DND-41 (cell line): Measurements from ENCODE around the gene ZGPAT.
"Not testable (repeated sequence)": the region's sequence is repeated elsewhere in the genome, so short reads cannot be mapped to it uniquely, and the experiment has no call there.

ENCODE experiments used
- ATAC-seq: fragments of 200-7000 bp; cut with Tn5 transposase; 3 replicates; pipeline ENCODE4 v1.9.1; 2021; ENCODE audit warnings: low read depth; ENCODE audit not compliant: insufficient read depth
- DNase-seq: peaks from one replicate; pipeline ENCODE4 v3.0.0-alpha.2; 2020
- H2AFZ ChIP-seq: 2 replicates; pipeline ENCODE4 v1.6.0; 2012; ENCODE audit warnings: low read depth, low read length
- H3K27ac ChIP-seq: 2 replicates; pipeline ENCODE4 v1.5.1; 2012; ENCODE audit warnings: low read length, inconsistent platforms
- H3K27me3 ChIP-seq: fragments of 200-600 bp; sonication (generic); 2 replicates; pipeline ENCODE4 v1.6.0; 2012; ENCODE audit warnings: low read length, mild to moderate bottlenecking, inconsistent platforms; ENCODE audit not compliant: insufficient read depth, poor library complexity
- H3K36me3 ChIP-seq: 2 replicates; pipeline ENCODE4 v1.5.1; 2012; ENCODE audit warnings: low read length, inconsistent platforms; ENCODE audit not compliant: insufficient read depth
- H3K4me1 ChIP-seq: 2 replicates; pipeline ENCODE4 v1.5.1; 2012; ENCODE audit warnings: mild to moderate bottlenecking, low read length; ENCODE audit not compliant: insufficient read depth
- H3K4me2 ChIP-seq: 2 replicates; pipeline ENCODE4 v1.6.0; 2012; ENCODE audit warnings: mild to moderate bottlenecking, moderate library complexity, low read length, inconsistent platforms; ENCODE audit not compliant: insufficient read depth
- H3K4me3 ChIP-seq, 2 experiments: fragments of 200-600 bp in 1 of 2; shearing (Covaris generic) in 1 of 2; 2 replicates each; pipeline ENCODE4 v1.5.1; 2012 to 2016; ENCODE audit warnings: inconsistent platforms in 2 of 2, low read length in 2 of 2, mild to moderate bottlenecking in 2 of 2, low read depth in 1 of 2, moderate library complexity in 1 of 2
- H3K79me2 ChIP-seq: 2 replicates; pipeline ENCODE4 v1.6.0; 2012; ENCODE audit warnings: low read length, inconsistent platforms; ENCODE audit not compliant: insufficient read depth
- H3K9ac ChIP-seq: 2 replicates; pipeline ENCODE4 v1.6.0; 2012; ENCODE audit warnings: low read depth, mild to moderate bottlenecking, inconsistent platforms, low read length, moderate library complexity
- H3K9me3 ChIP-seq: 2 replicates; pipeline ENCODE4 v1.5.1; 2012; ENCODE audit warnings: low read length, moderate library complexity, mild to moderate bottlenecking, inconsistent platforms; ENCODE audit not compliant: insufficient read depth, severe bottlenecking
- H4K20me1 ChIP-seq: 2 replicates; pipeline ENCODE4 v1.6.0; 2012; ENCODE audit warnings: low read length; ENCODE audit not compliant: insufficient read depth
- EZH2 ChIP-seq: IDR thresholded peaks from 3 replicates; pipeline ENCODE4 v1.6.1; 2012; ENCODE audit warnings: borderline replicate concordance, low read depth, mild to moderate bottlenecking, moderate library complexity, low read length, inconsistent platforms; ENCODE audit not compliant: severe bottlenecking
- TF ChIP-seq, protein P1 (sequence below): IDR thresholded peaks from 2 replicates; pipeline ENCODE4 v1.5.1; 2012; ENCODE audit warnings: borderline replicate concordance, low read length, moderate library complexity, mild to moderate bottlenecking; ENCODE audit not compliant: poor library complexity, severe bottlenecking; ENCODE audit errors: extremely low read depth

The ZGPAT gene

DNA sequence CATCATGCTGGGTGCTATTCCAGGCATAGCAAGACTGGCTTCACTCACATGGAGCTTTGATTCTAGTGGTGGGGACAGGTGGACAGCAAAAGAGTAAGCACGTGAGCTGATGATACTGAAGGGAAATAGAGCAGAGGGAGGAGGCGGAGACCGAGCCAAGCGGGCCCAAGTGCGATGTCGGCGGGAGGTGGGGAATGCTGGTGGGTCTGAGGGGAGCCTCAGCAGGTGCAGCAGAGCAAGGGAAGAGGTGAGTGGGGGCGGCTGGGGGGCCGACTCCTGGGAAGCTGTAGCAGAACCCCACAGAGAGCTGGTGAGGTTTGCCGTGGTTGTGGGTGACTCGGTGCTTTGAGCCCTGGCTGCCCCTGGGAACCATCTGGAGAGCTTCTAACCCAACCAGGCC lies 39.5 kb upstream of the ZGPAT start:
- Histone ChIP-seq H3K27ac (no peak overlapping the region), H4K20me1 (peaks cover 13% of the 10 kb centered on the region; the same call in 1 of the 2 replicates), H2AFZ (no peak overlapping the region), H3K36me3 (peaks cover 71% of the 10 kb centered on the region), H3K79me2 (peaks cover 13% of the 10 kb centered on the region; the same call in 1 of the 2 replicates), H3K4me2 (no peak overlapping the region), H3K4me1 (no peaks in the 10 kb centered on the region), H3K27me3 (no peaks in the 10 kb centered on the region), H3K9ac (no peak overlapping the region), H3K4me3 (no peak overlapping the region), H3K9me3 (no peaks in the 10 kb centered on the region)
- no peak for ATAC-seq
- TF ChIP-seq EZH2: no peak
- TF ChIP-seq, protein P1, sequence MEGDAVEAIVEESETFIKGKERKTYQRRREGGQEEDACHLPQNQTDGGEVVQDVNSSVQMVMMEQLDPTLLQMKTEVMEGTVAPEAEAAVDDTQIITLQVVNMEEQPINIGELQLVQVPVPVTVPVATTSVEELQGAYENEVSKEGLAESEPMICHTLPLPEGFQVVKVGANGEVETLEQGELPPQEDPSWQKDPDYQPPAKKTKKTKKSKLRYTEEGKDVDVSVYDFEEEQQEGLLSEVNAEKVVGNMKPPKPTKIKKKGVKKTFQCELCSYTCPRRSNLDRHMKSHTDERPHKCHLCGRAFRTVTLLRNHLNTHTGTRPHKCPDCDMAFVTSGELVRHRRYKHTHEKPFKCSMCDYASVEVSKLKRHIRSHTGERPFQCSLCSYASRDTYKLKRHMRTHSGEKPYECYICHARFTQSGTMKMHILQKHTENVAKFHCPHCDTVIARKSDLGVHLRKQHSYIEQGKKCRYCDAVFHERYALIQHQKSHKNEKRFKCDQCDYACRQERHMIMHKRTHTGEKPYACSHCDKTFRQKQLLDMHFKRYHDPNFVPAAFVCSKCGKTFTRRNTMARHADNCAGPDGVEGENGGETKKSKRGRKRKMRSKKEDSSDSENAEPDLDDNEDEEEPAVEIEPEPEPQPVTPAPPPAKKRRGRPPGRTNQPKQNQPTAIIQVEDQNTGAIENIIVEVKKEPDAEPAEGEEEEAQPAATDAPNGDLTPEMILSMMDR: no peak
- DNase-seq: no peak

DNA sequence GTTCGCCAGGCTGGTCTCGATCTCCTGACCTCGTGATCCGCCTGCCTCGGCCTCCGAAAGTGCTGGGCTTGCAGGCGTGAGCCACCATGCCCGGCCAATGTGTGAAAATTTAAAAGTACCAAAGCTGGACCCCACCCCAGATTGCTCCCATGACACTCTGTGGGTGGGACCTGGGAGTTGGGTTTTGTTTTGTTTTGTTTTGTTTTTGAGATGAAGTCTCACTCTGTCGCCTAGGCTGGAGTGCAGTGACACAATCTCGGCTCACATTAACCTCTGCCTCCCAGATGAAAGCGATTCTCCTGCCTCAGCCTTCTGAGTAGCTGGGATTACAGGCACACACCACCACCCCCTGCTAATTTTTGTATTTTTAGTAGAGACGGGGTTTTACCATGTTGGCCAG lies 36.1 kb upstream of the ZGPAT start:
- not testable (repeated sequence) for H3K4me1 ChIP-seq, DNase-seq, H3K27ac ChIP-seq, H3K9ac ChIP-seq, H2AFZ ChIP-seq, ATAC-seq, H3K27me3 ChIP-seq, H3K9me3 ChIP-seq, H4K20me1 ChIP-seq, H3K79me2 ChIP-seq, H3K4me2 ChIP-seq, H3K4me3 ChIP-seq
- peaks cover 69% of the 10 kb centered on the region for H3K36me3 ChIP-seq

DNA sequence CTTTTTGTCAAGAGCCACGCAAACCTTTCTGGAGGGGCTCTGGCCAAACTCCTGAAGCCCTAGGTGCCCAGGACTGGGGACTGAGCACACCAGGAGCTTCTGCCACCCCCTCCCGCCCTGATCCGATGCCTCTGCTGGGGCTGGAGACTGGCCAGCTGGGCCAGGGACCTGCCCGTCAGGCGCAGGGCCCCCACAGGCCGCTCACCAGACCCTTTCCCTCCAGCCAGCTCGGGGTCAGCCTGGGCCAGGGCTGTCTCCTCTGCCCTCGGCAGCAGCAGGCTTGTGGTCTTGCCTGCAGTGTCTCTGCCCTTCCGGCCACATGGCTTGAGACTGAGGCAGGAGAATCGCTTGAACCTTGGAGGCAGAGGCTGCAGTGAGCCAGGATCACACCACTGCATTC lies 35.2 kb upstream of the ZGPAT start:
- TF ChIP-seq, protein P1: no peak
- TF ChIP-seq EZH2: no peak
- Histone ChIP-seq H3K4me1 (no peaks in the 10 kb centered on the region), H3K9me3 (no peaks in the 10 kb centered on the region), H3K36me3 (peaks cover 69% of the 10 kb centered on the region), H3K4me3 (no peak overlapping the region), H2AFZ (no peak overlapping the region), H3K79me2 (no peaks in the 10 kb centered on the region), H4K20me1 (no peaks in the 10 kb centered on the region), H3K27ac (no peak overlapping the region), H3K27me3 (no peaks in the 10 kb centered on the region), H3K4me2 (no peak overlapping the region), H3K9ac (no peak overlapping the region)
- ATAC-seq (no peak), DNase-seq (no peak)

- Histone ChIP-seq H3K27me3 (no peaks in the 10 kb centered on the region), H3K4me2 (no peak overlapping the region), H3K9ac (no peak overlapping the region), H3K9me3 (no peaks in the 10 kb centered on the region), H2AFZ (no peak overlapping the region), H4K20me1 (no peaks in the 10 kb centered on the region), H3K79me2 (no peaks in the 10 kb centered on the region), H3K4me1 (no peaks in the 10 kb centered on the region), H3K27ac (no peak overlapping the region), H3K4me3 (no peak overlapping the region), H3K36me3 (peaks cover 68% of the 10 kb centered on the region)
- TF ChIP-seq EZH2: no peak
- TF ChIP-seq, protein P1: no peak
- DNase-seq: no peak
- 0 out of 3 replicates have a peak, but pooled peaks have one; percentile 17 for ATAC-seq
These were observed 33.9 kb upstream of the ZGPAT start for GRCh38 chr20:63673951-63674350.
